IMR-90 (cell line): ENCODE data around the gene TENT5C. TPM values are rescaled to one million over a fixed set of nuclear protein-coding genes. Genes with fewer than 3 reads are reported as not detected.
"Not testable (repeated sequence)": the region's sequence is repeated elsewhere in the genome, so short reads cannot be mapped to it uniquely, and the experiment has no call there.

Experiments used
- ATAC-seq: fragments of 200-7000 bp; cut with Tn5 transposase; 2 replicates; pipeline ENCODE4 v1.9.1; 2020; ENCODE audit warnings: low read depth, mild to moderate bottlenecking, moderate library complexity
- BruUV-seq: library from RNA; stranded (reverse); fragments of 400-500 nt; replicated peaks from 2 replicates; lab custom pipeline; 2021; lab: Mats Ljungman, UMichigan
- CTCF ChIA-PET: fragments of 300-600 bp; formaldehyde crosslinking; extraction: SDS; loops from one replicate; lab custom pipeline; 2021; ENCODE audit warnings: antibody characterized with exemption; lab: Yijun Ruan, JAX
- POLR2A ChIA-PET: fragments of 300-600 bp; sonication (Branson Sonifier 250); formaldehyde crosslinking; loops from one replicate; lab custom pipeline; 2022; ENCODE audit warnings: antibody characterized with exemption; ENCODE audit not compliant: unreplicated experiment; lab: Charles Lee
- DNase-seq: peaks from one replicate; pipeline ENCODE4 v3.0.0; 2013
- H2AFZ ChIP-seq: replicated peaks from 2 replicates; pipeline ENCODE3; 2013; ENCODE audit warnings: low read length, mild to moderate bottlenecking; ENCODE audit not compliant: poor library complexity
- H2AK5ac ChIP-seq: 2 replicates; pipeline ENCODE4 v1.6.1; 2013; ENCODE audit warnings: low read depth, low read length, inconsistent platforms
- H2AK9ac ChIP-seq: replicated peaks from 2 replicates; pipeline ENCODE3; 2013; ENCODE audit warnings: mild to moderate bottlenecking, low read depth, low read length, moderate library complexity; ENCODE audit not compliant: poor library complexity
- H2BK120ac ChIP-seq: 2 replicates; pipeline ENCODE4 v1.6.1; 2013; ENCODE audit warnings: low read depth, low read length, inconsistent platforms
- H2BK15ac ChIP-seq: 3 replicates; pipeline ENCODE4 v1.6.1; 2013; ENCODE audit warnings: low read depth, low read length, inconsistent platforms
- H2BK20ac ChIP-seq: 2 replicates; pipeline ENCODE4 v1.6.1; 2013; ENCODE audit warnings: low read depth, mild to moderate bottlenecking, inconsistent platforms, low read length, moderate library complexity
- H2BK5ac ChIP-seq: 2 replicates; pipeline ENCODE4 v1.6.1; 2013; ENCODE audit warnings: mild to moderate bottlenecking, low read depth, low read length, inconsistent platforms; ENCODE audit not compliant: poor library complexity, severe bottlenecking
- H3K14ac ChIP-seq: replicated peaks from 2 replicates; pipeline ENCODE4 v1.6.1; 2013; ENCODE audit warnings: low read depth, low read length, inconsistent platforms
- H3K18ac ChIP-seq: 2 replicates; pipeline ENCODE4 v1.6.1; 2013; ENCODE audit warnings: low read depth, low read length, control low read depth
- H3K23ac ChIP-seq: 2 replicates; pipeline ENCODE4 v1.6.1; 2013; ENCODE audit warnings: low read depth, low read length, inconsistent platforms
- H3K27ac ChIP-seq: 2 replicates; pipeline ENCODE4 v1.5.1; 2013; ENCODE audit warnings: mild to moderate bottlenecking, control low read depth, low read length; ENCODE audit not compliant: insufficient read depth
- H3K27me3 ChIP-seq: 2 replicates; pipeline ENCODE4 v1.6.1; 2013; ENCODE audit warnings: low read length; ENCODE audit not compliant: control insufficient read depth, insufficient read depth
- H3K36me3 ChIP-seq: 2 replicates; pipeline ENCODE4 v1.6.1; 2013; ENCODE audit warnings: low read length, mixed read lengths; ENCODE audit not compliant: control insufficient read depth, insufficient read depth
- H3K4ac ChIP-seq: 2 replicates; pipeline ENCODE4 v1.6.1; 2013; ENCODE audit warnings: low read depth, low read length, inconsistent platforms
- H3K4me1 ChIP-seq: 2 replicates; pipeline ENCODE4 v1.6.1; 2013; ENCODE audit warnings: low read length, mixed read lengths; ENCODE audit not compliant: control insufficient read depth, insufficient read depth
- H3K4me2 ChIP-seq: 2 replicates; pipeline ENCODE4 v1.6.1; 2013; ENCODE audit warnings: low read depth, mild to moderate bottlenecking, control low read depth, low read length, moderate library complexity
- H3K4me3 ChIP-seq: 2 replicates; pipeline ENCODE4 v1.5.1; 2013; ENCODE audit warnings: low read depth, mild to moderate bottlenecking, control low read depth, low read length, moderate library complexity; ENCODE audit not compliant: insufficient read depth
- H3K56ac ChIP-seq: 2 replicates; pipeline ENCODE4 v1.6.1; 2013; ENCODE audit warnings: low read length, inconsistent platforms; ENCODE audit not compliant: insufficient read depth; ENCODE audit errors: extremely low read depth
- H3K79me1 ChIP-seq, 2 experiments: 2 replicates each; pipeline ENCODE4 v1.6.1; 2013; ENCODE audit warnings: low read length in 2 of 2, inconsistent platforms in 1 of 2, low read depth in 1 of 2
- H3K9ac ChIP-seq: 2 replicates; pipeline ENCODE4 v1.6.1; 2013; ENCODE audit warnings: low read depth, low read length, control low read depth
- H3K9me1 ChIP-seq: 2 replicates; pipeline ENCODE4 v1.6.1; 2013; ENCODE audit warnings: low read length, inconsistent platforms; ENCODE audit not compliant: insufficient read depth
- H3K9me3 ChIP-seq: 2 replicates; pipeline ENCODE4 v1.6.1; 2013; ENCODE audit warnings: low read length; ENCODE audit not compliant: control insufficient read depth, insufficient read depth
- H4K20me1 ChIP-seq: 2 replicates; pipeline ENCODE4 v1.6.1; 2013; ENCODE audit warnings: low read length, inconsistent platforms; ENCODE audit not compliant: insufficient read depth
- H4K5ac ChIP-seq: 2 replicates; pipeline ENCODE4 v1.6.1; 2013; ENCODE audit warnings: mild to moderate bottlenecking, low read depth, low read length, control low read depth
- H4K8ac ChIP-seq, 2 experiments: 2 replicates each; pipeline ENCODE4 v1.6.1; 2013; ENCODE audit warnings: low read depth in 2 of 2, low read length in 2 of 2, control low read depth in 1 of 2, inconsistent platforms in 1 of 2
- H4K91ac ChIP-seq: 2 replicates; pipeline ENCODE4 v1.6.1; 2013; ENCODE audit warnings: low read depth, low read length, inconsistent platforms; ENCODE audit not compliant: insufficient read depth
- MAFK ChIP-seq: IDR thresholded peaks from 2 replicates; pipeline ENCODE4 v1.6.1; 2012; ENCODE audit warnings: low read depth, low read length, improper control_type of control experiment
- RCOR1 ChIP-seq: IDR thresholded peaks from 2 replicates; pipeline ENCODE4 v1.6.1; 2012; ENCODE audit warnings: mild to moderate bottlenecking, low read length, improper control_type of control experiment; ENCODE audit not compliant: insufficient replicate concordance
- dilution Hi-C: fragments of 300-500 bp; cut with HindIII; formaldehyde crosslinking; loops from one replicate; pipeline ENCODE4 v1.14.3; 2018; ENCODE audit warnings: low sequenced_read_pairs; ENCODE audit not compliant: unreplicated experiment
- in situ Hi-C: fragments of 300-500 bp; cut with MboI; formaldehyde crosslinking; loops from 3 replicates; pipeline ENCODE4 v1.14.3; 2019; ENCODE audit warnings: low sequenced_read_pairs, inconsistent platforms, mixed read lengths
- intact Hi-C: fragments of 100-400 bp; cut with micrococcal nuclease; formaldehyde crosslinking; loops from 2 replicates; pipeline ENCODE4 v1.10.0; 2022
- polyA plus RNA-seq, 3 experiments: library from polyadenylated mRNA; depleted of rRNA; stranded (reverse); fragments of >200 nt; gene quantifications; 2 replicates each; pipeline ENCODE4 v1.2.3, GENCODE V29; 2012; ENCODE audit warnings: low replicate concordance in 1 of 3
- total RNA-seq: library from RNA; depleted of rRNA; stranded (reverse); fragments of >200 nt; gene quantifications from 2 replicates; pipeline ENCODE4 v1.2.3, GENCODE V29; 2012

The TENT5C gene
- total and polyA plus RNA-seq, 2 of the 4 experiments (the other 2 are of a cell fraction) = 1.5 to 4.1 TPM

DNA sequence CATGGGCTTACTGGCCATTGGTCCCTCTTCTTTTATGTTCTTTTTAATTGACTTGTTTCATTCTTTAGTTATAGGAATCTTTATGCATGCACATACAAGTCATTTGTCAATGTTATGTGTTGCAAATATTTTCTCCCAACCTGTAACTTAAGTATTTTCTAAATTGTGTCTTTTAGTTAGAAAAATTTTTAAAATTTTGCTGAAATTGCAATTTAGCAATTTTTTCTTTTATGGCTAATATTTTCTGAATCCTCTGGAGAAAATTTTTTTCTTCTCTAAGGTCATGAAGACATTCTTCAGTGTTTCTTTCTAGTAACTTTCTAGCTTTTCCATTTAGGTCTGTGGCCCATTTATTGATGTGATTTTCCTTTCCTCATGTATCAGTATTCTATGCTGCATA is 48.9 kb upstream of the TENT5C start:
- DNase-seq (no peak), ATAC-seq (no peak)
- no peak overlapping the region for H3K18ac ChIP-seq
- H2BK15ac ChIP-seq = no peak overlapping the region
- H4K5ac ChIP-seq = no peak overlapping the region
- no peak overlapping the region for H4K91ac ChIP-seq
- no peak overlapping the region for H3K9ac ChIP-seq
- CTCF ChIA-PET = no interaction called here
- H3K14ac ChIP-seq = no peak overlapping the region
- peaks cover 11% of the 10 kb centered on the region for H3K27me3 ChIP-seq
- no peaks in the 10 kb centered on the region for H3K4me1 ChIP-seq
- in situ Hi-C loops = no loop called here
- no peak overlapping the region for H2AK5ac ChIP-seq
- no peak overlapping the region for H2AFZ ChIP-seq
- dilution Hi-C loops = no loop called here
- H2AK9ac ChIP-seq = no peak overlapping the region
- H4K20me1 ChIP-seq = no peaks in the 10 kb centered on the region
- no TSS peak for BruUV-seq
- intact Hi-C loops = no loop called here
- H3K27ac ChIP-seq = no peak overlapping the region
- H3K4me3 ChIP-seq = no peak overlapping the region
- no peaks in the 10 kb centered on the region for H3K9me1 ChIP-seq
- TF ChIP-seq MAFK (peak; percentile 82), RCOR1 (no peak)
- H3K79me1 ChIP-seq = no peaks in the 10 kb centered on the region
- POLR2A ChIA-PET = no interaction called here
- no peak overlapping the region for H3K56ac ChIP-seq
- no peaks in the 10 kb centered on the region for H3K36me3 ChIP-seq
- no peak overlapping the region for H2BK5ac ChIP-seq
- peaks cover 2% of the 10 kb centered on the region for H3K9me3 ChIP-seq
- H3K4me2 ChIP-seq = no peak overlapping the region
- H2BK20ac ChIP-seq = no peak overlapping the region
- H3K4ac ChIP-seq = no peak overlapping the region
- no peak overlapping the region for H2BK120ac ChIP-seq
- H3K23ac ChIP-seq = no peak overlapping the region
- H4K8ac ChIP-seq = no peak overlapping the region

DNA sequence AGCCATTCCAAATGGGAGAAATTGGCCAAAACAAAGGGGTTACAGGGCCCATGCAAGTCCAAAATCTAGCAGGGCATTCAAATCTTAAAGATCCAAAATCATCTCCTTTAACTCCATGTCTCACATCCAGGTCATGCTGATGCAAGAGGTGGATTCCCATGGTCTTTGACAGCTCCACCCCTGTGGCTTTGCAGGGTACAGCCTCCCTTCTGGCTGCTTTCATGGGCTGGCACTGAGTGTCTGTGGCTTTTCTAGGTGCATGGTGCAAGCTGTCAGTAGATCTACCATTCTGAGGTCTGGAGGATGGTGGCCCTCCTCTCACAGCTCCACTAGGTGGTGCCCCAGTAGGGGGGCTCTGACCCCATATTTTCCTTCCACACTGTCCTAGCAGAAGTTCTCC is 47.4 kb upstream of the TENT5C start:
- in situ Hi-C loops, H3K4ac ChIP-seq, H3K18ac ChIP-seq, intact Hi-C loops, H3K56ac ChIP-seq, dilution Hi-C loops, ATAC-seq, H2AFZ ChIP-seq, H4K5ac ChIP-seq, H3K14ac ChIP-seq, H3K9ac ChIP-seq, H2BK20ac ChIP-seq, POLR2A ChIA-PET, H3K9me1 ChIP-seq, H3K27ac ChIP-seq, H2AK5ac ChIP-seq, H3K23ac ChIP-seq, H4K91ac ChIP-seq, H2BK120ac ChIP-seq, H2AK9ac ChIP-seq, H4K20me1 ChIP-seq, H3K9me3 ChIP-seq, H3K4me2 ChIP-seq, H3K4me1 ChIP-seq, CTCF ChIA-PET, BruUV-seq, H4K8ac ChIP-seq, H3K36me3 ChIP-seq, H2BK15ac ChIP-seq, H2BK5ac ChIP-seq, DNase-seq, H3K79me1 ChIP-seq, H3K4me3 ChIP-seq: not testable (repeated sequence)
- peaks cover 18% of the 10 kb centered on the region for H3K27me3 ChIP-seq
